VCaP (cell line): ENCODE data around the gene GLYATL1B.
"Not testable (repeated sequence)": the region's sequence is repeated elsewhere in the genome, so short reads cannot be mapped to it uniquely, and the experiment has no call there.

Experiments used
- H3K27ac ChIP-seq: fragments of 450-650 bp; 2 replicates; pipeline ENCODE4 v1.5.1; 2017
- TF ChIP-seq, protein P1 (sequence below): fragments of 450-650 bp; conservative IDR thresholded peaks from 2 replicates; pipeline ENCODE4 v1.5.1; 2017; ENCODE audit warnings: mild to moderate bottlenecking, moderate library complexity

Gene GLYATL1B

DNA sequence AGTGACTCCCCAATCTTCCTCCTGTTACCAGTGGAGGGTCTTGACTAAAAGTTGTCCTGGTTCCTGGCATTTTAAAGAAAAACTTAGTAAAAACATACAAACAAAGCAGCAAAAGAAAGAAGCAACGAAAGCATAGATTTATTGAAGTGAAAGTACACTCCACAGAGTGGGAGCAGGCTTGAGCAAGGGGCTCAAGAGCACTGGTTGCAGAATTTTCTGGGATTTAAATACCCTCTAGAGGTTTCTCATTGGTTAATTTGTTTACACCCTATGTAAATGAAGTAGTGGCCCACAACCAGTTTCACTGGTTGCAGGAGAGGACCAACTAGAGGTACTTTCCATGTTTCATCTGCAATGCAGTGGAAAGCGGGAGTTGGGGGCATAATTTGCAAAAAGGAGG, 31.7 kb downstream of the GLYATL1B start:
- TF ChIP-seq, protein P1, sequence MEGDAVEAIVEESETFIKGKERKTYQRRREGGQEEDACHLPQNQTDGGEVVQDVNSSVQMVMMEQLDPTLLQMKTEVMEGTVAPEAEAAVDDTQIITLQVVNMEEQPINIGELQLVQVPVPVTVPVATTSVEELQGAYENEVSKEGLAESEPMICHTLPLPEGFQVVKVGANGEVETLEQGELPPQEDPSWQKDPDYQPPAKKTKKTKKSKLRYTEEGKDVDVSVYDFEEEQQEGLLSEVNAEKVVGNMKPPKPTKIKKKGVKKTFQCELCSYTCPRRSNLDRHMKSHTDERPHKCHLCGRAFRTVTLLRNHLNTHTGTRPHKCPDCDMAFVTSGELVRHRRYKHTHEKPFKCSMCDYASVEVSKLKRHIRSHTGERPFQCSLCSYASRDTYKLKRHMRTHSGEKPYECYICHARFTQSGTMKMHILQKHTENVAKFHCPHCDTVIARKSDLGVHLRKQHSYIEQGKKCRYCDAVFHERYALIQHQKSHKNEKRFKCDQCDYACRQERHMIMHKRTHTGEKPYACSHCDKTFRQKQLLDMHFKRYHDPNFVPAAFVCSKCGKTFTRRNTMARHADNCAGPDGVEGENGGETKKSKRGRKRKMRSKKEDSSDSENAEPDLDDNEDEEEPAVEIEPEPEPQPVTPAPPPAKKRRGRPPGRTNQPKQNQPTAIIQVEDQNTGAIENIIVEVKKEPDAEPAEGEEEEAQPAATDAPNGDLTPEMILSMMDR, result no peak
- no peak overlapping the region for H3K27ac ChIP-seq

DNA sequence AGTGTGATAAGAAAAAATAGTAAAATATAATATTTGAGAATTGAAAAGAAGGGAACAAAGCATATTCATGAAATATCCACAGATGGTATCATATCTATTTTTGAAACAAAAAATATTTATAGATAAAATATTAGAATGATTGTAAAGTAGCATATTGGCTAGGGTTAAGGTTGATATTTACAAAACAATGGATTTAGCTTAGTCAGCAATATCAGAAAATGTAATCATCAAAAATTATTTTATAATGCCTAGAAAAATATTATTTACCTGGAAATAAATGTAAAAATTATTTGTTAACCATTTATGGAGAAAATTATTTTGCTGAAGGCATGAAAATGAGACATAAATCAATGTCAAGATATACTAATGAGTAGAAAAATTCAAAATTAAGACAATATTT, 33.7 kb downstream of the GLYATL1B start:
- TF ChIP-seq, protein P1, result no peak

DNA sequence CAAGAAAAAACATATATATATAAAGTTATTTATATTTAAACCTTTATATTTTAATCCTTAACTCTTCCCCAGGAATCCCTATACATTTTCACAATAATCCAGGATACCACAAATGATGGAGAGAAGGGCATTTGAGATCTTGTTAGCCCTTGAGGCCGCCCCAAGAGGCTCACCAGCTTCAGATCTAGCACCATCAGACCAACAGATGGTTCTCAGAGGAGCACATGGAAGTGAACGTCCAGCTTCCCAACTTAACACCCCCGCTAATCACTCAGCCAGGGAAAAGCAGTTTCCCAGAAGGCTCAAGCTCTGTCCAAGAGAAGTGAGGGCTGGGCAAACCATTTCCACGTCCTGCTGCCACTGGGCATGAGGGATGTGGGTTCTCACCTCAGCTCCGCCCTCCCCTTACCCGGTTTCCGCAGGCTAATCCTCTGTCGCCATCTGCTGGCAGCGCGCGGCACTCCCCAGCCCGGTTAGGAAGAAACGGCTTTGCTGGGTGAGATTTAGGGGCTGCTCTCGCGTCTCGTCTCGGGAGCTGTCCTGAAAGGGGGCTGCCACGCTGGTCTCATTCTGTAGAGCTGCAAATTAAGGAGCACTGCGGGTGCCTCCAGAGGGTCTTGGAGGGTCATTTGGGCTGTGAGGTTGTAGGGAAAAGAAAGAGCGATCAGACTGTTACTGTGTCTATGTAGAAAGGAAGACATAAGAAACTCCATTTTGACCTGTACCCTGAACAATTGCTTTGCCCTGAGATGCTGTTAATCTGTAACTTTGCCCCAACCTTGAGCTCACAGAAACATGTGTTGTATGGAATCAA, 49.7 kb downstream of the GLYATL1B start:
- TF ChIP-seq, protein P1, result peak; percentile 99
- no peak overlapping the region for H3K27ac ChIP-seq

More for the DNA sequence above, 33.7 kb downstream of the GLYATL1B start:
- no peak overlapping the region for H3K27ac ChIP-seq

DNA sequence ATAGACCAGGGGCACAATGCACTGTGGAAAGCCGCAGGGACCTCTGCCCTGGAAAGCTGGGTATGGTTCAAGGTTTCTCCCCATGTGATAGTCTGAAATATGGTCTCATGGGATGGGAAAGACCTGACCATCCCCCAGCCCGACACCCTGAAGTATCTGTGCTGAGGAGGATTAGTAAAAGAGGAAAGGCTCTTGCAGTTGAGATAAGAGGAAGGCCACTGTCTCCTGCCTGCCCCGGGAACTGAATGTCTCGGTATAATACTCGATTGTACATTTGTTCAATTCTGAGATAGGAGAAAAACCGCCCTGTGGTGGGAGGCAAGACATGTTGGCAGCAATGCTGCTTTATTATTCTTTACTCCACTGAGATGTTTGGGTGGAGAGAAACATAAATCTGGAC, 50.4 kb downstream of the GLYATL1B start:
- H3K27ac ChIP-seq, result not testable (repeated sequence)

DNA sequence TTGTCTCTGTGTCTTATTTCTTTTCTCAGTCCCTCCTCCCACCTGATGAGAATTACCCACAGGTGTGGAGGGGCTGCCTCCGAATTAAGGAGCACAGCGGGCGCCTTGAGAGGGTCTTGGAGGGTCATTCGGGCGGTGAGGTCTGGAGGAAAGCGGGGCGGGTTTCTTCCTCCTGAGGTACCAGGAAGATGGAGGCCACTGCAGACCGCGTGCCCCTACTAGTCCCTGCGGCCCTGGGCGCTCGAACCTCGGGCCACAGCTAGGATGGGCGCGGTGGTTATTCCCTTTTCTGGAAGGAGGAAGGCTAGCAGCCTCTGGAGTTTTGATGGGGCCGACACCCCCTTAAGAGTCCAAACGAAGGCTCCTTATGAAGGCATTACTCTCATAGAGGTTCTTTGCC, 51.1 kb downstream of the GLYATL1B start:
- TF ChIP-seq, protein P1, result no peak

DNA sequence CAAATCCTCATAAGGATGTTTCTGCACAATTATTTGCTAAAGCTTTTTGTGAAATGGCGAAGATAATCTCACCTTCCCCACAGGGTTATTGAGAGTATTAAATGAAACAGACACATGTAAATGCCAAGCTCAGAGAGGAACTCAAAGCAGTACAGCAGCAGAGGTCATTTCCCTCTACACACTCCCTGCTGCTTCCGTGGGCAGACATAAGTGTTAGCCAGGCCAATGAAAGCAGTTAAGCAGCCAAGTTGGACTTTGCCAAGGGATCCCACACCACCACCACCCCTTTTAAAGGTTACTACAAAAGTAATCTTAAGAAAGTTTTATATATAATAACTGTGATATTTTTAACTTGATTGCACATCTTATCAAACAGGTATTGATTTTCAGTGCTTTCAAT, 52.5 kb downstream of the GLYATL1B start:
- H3K27ac ChIP-seq, result no peak overlapping the region
- TF ChIP-seq, protein P1, result no peak

More for the DNA sequence above, 51.1 kb downstream of the GLYATL1B start:
- H3K27ac ChIP-seq, result no peak overlapping the region

DNA sequence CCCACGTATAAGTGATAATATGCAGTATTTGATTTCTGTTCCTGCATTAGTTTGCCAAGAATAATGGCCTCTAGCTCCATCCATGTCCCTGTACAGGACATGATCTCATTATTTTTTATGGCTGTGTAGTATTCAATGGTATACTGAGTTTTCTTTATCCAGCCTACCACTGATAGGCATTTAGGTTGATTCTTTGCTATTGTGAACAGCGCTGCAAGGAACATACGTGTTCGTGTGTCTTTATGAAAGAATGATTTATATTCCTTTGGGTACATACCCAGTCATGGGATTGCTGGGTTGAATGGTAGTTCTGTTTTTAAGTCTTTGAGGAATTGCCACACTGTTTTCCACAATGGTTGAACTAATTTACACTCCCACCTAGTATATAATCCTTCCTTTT, 55.1 kb downstream of the GLYATL1B start:
- TF ChIP-seq, protein P1, result no peak
- peak overlapping the region; percentile 89 for H3K27ac ChIP-seq

DNA sequence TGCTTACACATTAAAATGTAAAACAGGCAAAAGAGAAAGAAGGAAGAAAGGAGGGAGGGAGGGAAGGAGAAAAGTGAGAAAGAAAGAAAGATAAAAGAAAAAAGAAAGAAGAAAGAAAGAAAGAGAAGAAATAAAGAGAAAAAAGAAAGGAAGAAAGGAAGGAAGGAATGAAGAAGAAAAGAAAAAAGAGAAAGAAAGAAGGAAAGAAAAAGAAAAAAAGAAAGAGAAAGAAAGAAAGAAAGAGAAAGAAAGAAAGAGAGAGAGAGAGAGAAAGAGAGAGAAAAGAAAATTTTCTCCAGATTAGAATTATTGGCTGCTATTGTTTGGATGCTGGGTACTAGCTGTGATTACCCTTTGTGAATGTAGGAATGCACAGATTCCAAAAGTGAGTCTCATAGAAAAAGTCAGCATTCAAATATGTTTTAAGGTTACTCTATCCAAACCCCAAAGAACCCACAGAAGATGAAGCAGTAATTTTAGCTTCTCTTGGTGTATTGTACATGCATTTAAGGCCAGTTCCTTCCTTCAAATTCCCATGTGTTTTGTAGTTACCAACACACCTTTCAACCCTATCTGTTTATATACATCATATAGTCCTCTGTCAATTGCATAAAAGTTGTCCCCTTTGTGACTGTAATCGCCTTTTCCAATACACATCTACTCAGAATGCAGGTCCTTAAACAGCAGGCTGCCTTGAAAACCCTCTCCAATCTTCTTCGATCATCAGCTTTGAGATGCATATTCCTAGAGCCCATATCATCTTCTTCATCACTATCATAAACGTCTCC, 55.8 kb downstream of the GLYATL1B start:
- H3K27ac ChIP-seq, result peak overlapping the region; percentile 89
- TF ChIP-seq, protein P1, result no peak
